CD4-positive, alpha-beta memory T cell (primary cell): Measurements from ENCODE around the gene HBZ. TPM values are rescaled to one million over a fixed set of nuclear protein-coding genes. Genes with fewer than 3 reads are reported as not detected.
"Not testable (repeated sequence)": the region's sequence is repeated elsewhere in the genome, so short reads cannot be mapped to it uniquely, and the experiment has no call there.

ENCODE experiments used
- CTCF ChIA-PET: fragments of 350-600 bp; sonication (Branson Sonifier 250); formaldehyde crosslinking; loops from one replicate; lab custom pipeline; 2021; ENCODE audit warnings: inconsistent platforms; ENCODE audit not compliant: partially characterized antibody; lab: Charles Lee
- POLR2A ChIA-PET: fragments of 350-600 bp; sonication (Branson Sonifier 250); formaldehyde crosslinking; loops from one replicate; lab custom pipeline; 2021; ENCODE audit not compliant: partially characterized antibody; lab: Charles Lee
- DNase-seq, 5 donors: peaks; one replicate each; pipeline versions ENCODE4 v3.0.0 to v3.0.0-alpha.2; 2020 to 2022; ENCODE audit warnings: mixed read lengths in 1 of 5
- H3K27ac ChIP-seq: one replicate; pipeline ENCODE4 v1.7.0; 2013; ENCODE audit warnings: low read depth, low read length
- H3K27me3 ChIP-seq: 2 replicates; pipeline ENCODE4 v1.7.0; 2013; ENCODE audit warnings: mild to moderate bottlenecking, low read length, moderate library complexity; ENCODE audit not compliant: insufficient read depth
- H3K36me3 ChIP-seq: 2 replicates; pipeline ENCODE4 v1.7.0; 2013; ENCODE audit warnings: mild to moderate bottlenecking, low read length, moderate library complexity; ENCODE audit not compliant: insufficient read depth
- H3K4me1 ChIP-seq: 2 replicates; pipeline ENCODE4 v1.7.0; 2013; ENCODE audit warnings: mild to moderate bottlenecking, low read length, moderate library complexity; ENCODE audit not compliant: insufficient read depth
- H3K4me3 ChIP-seq, 2 donors: one replicate each; pipeline ENCODE4 v1.7.0; 2013; ENCODE audit warnings: low read length in 2 of 2, mild to moderate bottlenecking in 1 of 2
- H3K9me3 ChIP-seq, 2 donors: one replicate each; pipeline ENCODE4 v1.7.0; 2013; ENCODE audit warnings: low read length in 2 of 2, control low read depth in 1 of 2; ENCODE audit not compliant: control insufficient read depth in 1 of 2
- H3K27ac Mint-ChIP-seq, 7 donors: one replicate each; pipeline ENCODE4 v1.8.0; 2020 to 2021; ENCODE audit warnings: mixed read lengths in 7 of 7, mild to moderate bottlenecking in 6 of 7, inconsistent platforms in 3 of 7, moderate library complexity in 3 of 7
- H3K27me3 Mint-ChIP-seq, 2 donors: one replicate each; pipeline ENCODE4 v1.8.0; 2020 to 2021; ENCODE audit warnings: mixed read lengths in 2 of 2
- H3K36me3 Mint-ChIP-seq, 2 donors: one replicate each; pipeline ENCODE4 v1.8.0; 2020 to 2021; ENCODE audit warnings: mixed read lengths in 2 of 2, inconsistent platforms in 1 of 2, mild to moderate bottlenecking in 1 of 2
- H3K4me1 Mint-ChIP-seq, 4 donors: one replicate each; pipeline ENCODE4 v1.8.0; 2020 to 2021; ENCODE audit warnings: mixed read lengths in 4 of 4, mild to moderate bottlenecking in 1 of 4
- H3K4me3 Mint-ChIP-seq, 8 donors: one replicate each; pipeline ENCODE4 v1.8.0; 2020 to 2021; ENCODE audit warnings: mixed read lengths in 8 of 8, mild to moderate bottlenecking in 7 of 8, moderate library complexity in 6 of 8, inconsistent platforms in 3 of 8
- H3K9me3 Mint-ChIP-seq, 8 donors: one replicate each; pipeline ENCODE4 v1.8.0; 2020 to 2021; ENCODE audit warnings: mixed read lengths in 8 of 8, mild to moderate bottlenecking in 5 of 8, inconsistent platforms in 3 of 8, moderate library complexity in 1 of 8
- intact Hi-C: fragments of 100-400 bp; cut with micrococcal nuclease; formaldehyde crosslinking; loops from one replicate; pipeline ENCODE4 v1.15.1; 2023
- polyA plus RNA-seq, 2 donors: library from polyadenylated mRNA; unstranded; fragments of 300-500 nt; fragmentation: Illumina TruSeq; gene quantifications; one replicate each; pipeline ENCODE4 v1.2.3, GENCODE V29; 2021
- total RNA-seq, 2 experiments: library from RNA; stranded (reverse); gene quantifications; one replicate each; pipeline ENCODE4 v1.2.3, GENCODE V29; 2021

HBZ gene
- total and polyA plus RNA-seq, 4 experiments from 2014 or later = not detected

DNA sequence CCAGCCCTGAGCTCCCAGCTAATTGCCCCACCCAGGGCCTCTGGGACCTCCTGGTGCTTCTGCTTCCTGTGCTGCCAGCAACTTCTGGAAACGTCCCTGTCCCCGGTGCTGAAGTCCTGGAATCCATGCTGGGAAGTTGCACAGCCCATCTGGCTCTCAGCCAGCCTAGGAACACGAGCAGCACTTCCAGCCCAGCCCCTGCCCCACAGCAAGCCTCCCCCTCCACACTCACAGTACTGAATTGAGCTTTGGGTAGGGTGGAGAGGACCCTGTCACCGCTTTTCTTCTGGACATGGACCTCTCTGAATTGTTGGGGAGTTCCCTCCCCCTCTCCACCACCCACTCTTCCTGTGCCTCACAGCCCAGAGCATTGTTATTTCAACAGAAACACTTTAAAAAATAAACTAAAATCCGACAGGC lies 17.7 kb downstream of the HBZ start:
- H3K4me3 Mint-ChIP-seq, POLR2A ChIA-PET, CTCF ChIA-PET, intact Hi-C loops, H3K36me3 ChIP-seq, H3K36me3 Mint-ChIP-seq, H3K27ac ChIP-seq, DNase-seq, H3K4me3 ChIP-seq, H3K27ac Mint-ChIP-seq, H3K9me3 ChIP-seq, H3K9me3 Mint-ChIP-seq: not testable (repeated sequence)
- Mint-ChIP-seq H3K27me3 (peaks cover 46 to 47% of the 10 kb centered on the region in 2 donors), H3K4me1 (peaks cover 4 to 24% (median 13%) of the 10 kb centered on the region in 4 donors)
- peaks cover 34% of the 10 kb centered on the region for H3K27me3 ChIP-seq
- peaks cover 20% of the 10 kb centered on the region for H3K4me1 ChIP-seq

DNA sequence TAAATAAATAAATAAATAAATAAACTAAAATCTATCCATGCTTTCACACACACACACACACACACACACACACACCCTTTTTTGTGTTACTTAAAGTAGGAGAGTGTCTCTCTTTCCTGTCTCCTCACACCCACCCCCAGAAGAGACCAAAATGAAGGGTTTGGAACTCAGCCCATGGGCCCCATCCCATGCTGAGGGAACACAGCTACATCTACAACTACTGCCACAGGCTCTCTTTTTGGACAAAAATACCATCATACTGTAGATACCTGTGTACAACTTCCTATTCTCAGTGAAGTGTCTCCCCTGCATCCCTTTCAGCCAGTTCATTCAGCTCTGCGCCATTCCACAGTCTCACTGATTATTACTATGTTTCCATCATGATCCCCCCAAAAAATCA lies 18.3 kb downstream of the HBZ start:
- Mint-ChIP-seq H3K4me3 (peak overlapping the region in 1 of 8 donors; percentile 1), H3K27ac (peak overlapping the region in 1 of 7 donors; percentile 32), H3K9me3 (peaks cover 0 to 1% (median 0%) of the 10 kb centered on the region in 8 donors), H3K27me3 (peaks cover 49 to 50% of the 10 kb centered on the region in 2 donors), H3K36me3 (no peaks in the 10 kb centered on the region), H3K4me1 (peaks cover 5 to 24% (median 12%) of the 10 kb centered on the region in 4 donors)
- Histone ChIP-seq H3K4me1 (peaks cover 13% of the 10 kb centered on the region), H3K9me3 (no peaks in the 10 kb centered on the region), H3K27ac (no peak overlapping the region), H3K27me3 (peaks cover 34% of the 10 kb centered on the region), H3K36me3 (no peaks in the 10 kb centered on the region), H3K4me3 (no peak overlapping the region)
- CTCF ChIA-PET = no interaction called here
- POLR2A ChIA-PET = no interaction called here
- DNase-seq = no peak
- intact Hi-C loops = no loop called here

DNA sequence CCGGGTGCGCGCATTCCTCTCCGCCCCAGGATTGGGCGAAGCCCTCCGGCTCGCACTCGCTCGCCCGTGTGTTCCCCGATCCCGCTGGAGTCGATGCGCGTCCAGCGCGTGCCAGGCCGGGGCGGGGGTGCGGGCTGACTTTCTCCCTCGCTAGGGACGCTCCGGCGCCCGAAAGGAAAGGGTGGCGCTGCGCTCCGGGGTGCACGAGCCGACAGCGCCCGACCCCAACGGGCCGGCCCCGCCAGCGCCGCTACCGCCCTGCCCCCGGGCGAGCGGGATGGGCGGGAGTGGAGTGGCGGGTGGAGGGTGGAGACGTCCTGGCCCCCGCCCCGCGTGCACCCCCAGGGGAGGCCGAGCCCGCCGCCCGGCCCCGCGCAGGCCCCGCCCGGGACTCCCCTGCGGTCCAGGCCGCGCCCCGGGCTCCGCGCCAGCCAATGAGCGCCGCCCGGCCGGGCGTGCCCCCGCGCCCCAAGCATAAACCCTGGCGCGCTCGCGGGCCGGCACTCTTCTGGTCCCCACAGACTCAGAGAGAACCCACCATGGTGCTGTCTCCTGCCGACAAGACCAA lies 20.0 kb downstream of the HBZ start, which contains the start of gene HBA2:
Gene HBA2, plus strand, starts transcription at position 503 of the 568 bp plus-strand sequence. Its CDS starts 37 bp downstream, at position 540.
- DNase-seq, H3K27ac ChIP-seq, POLR2A ChIA-PET, intact Hi-C loops, H3K9me3 Mint-ChIP-seq, H3K36me3 ChIP-seq, H3K9me3 ChIP-seq, CTCF ChIA-PET, H3K4me3 ChIP-seq, H3K27ac Mint-ChIP-seq, H3K36me3 Mint-ChIP-seq, H3K4me1 ChIP-seq: not testable (repeated sequence)
- H3K4me1 Mint-ChIP-seq = peaks cover 4 to 27% (median 10%) of the 10 kb centered on the region in 4 donors
- H3K4me3 Mint-ChIP-seq = peak within 1 kb of the TSS in 6 of 8 donors; percentile 8 to 61 (median 44)
- peaks cover 42% of the 10 kb centered on the region in 2 donors for H3K27me3 Mint-ChIP-seq
- H3K27me3 ChIP-seq = peaks cover 26% of the 10 kb centered on the region

DNA sequence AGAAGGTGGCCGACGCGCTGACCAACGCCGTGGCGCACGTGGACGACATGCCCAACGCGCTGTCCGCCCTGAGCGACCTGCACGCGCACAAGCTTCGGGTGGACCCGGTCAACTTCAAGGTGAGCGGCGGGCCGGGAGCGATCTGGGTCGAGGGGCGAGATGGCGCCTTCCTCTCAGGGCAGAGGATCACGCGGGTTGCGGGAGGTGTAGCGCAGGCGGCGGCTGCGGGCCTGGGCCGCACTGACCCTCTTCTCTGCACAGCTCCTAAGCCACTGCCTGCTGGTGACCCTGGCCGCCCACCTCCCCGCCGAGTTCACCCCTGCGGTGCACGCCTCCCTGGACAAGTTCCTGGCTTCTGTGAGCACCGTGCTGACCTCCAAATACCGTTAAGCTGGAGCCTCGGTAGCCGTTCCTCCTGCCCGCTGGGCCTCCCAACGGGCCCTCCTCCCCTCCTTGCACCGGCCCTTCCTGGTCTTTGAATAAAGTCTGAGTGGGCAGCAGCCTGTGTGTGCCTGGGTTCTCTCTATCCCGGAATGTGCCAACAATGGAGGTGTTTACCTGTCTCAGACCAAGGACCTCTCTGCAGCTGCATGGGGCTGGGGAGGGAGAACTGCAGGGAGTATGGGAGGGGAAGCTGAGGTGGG lies 20.9 kb downstream of the HBZ start:
- CTCF ChIA-PET, H3K4me1 ChIP-seq, H3K36me3 ChIP-seq, H3K9me3 ChIP-seq, H3K27ac ChIP-seq, H3K36me3 Mint-ChIP-seq, DNase-seq, intact Hi-C loops, H3K4me3 ChIP-seq, H3K9me3 Mint-ChIP-seq, POLR2A ChIA-PET, H3K27ac Mint-ChIP-seq: not testable (repeated sequence)
- Mint-ChIP-seq H3K4me1 (peaks cover 4 to 32% (median 15%) of the 10 kb centered on the region in 4 donors), H3K4me3 (peak overlapping the region in 4 of 8 donors; percentile 24 to 61 (median 44)), H3K27me3 (peaks cover 41 to 48% of the 10 kb centered on the region in 2 donors)
- H3K27me3 ChIP-seq = peaks cover 26% of the 10 kb centered on the region

DNA sequence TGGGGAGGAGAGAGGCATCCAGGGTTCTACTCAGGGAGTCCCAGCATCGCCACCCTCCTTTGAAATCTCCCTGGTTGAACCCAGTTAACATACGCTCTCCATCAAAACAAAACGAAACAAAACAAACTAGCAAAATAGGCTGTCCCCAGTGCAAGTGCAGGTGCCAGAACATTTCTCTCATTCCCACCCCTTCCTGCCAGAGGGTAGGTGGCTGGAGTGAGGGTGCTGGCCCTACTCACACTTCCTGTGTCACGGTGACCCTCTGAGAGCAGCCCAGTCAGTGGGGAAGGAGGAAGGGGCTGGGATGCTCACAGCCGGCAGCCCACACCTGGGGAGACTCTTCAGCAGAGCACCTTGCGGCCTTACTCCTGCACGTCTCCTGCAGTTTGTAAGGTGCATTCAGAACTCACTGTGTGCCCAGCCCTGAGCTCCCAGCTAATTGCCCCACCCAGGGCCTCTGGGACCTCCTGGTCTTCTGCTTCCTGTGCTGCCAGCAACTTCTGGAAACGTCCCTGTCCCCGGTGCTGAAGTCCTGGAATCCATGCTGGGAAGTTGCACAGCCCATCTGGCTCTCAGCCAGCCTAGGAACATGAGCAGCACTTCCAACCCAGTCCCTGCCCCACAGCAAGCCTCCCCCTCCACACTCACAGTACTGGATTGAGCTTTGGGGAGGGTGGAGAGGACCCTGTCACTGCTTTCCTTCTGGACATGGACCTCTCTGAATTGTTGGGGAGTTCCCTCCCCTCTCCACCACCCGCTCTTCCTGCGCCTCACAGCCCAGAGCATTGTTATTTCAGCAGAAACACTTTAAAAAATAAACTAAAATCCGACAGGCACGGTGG lies 21.7 kb downstream of the HBZ start:
- DNase-seq, H3K9me3 ChIP-seq, POLR2A ChIA-PET, H3K36me3 ChIP-seq, H3K9me3 Mint-ChIP-seq, H3K36me3 Mint-ChIP-seq, intact Hi-C loops, H3K27ac ChIP-seq, H3K4me3 ChIP-seq, H3K4me1 ChIP-seq, H3K27ac Mint-ChIP-seq, CTCF ChIA-PET: not testable (repeated sequence)
- Mint-ChIP-seq H3K4me3 (peak overlapping the region in 4 of 8 donors; percentile 7 to 64 (median 54)), H3K27me3 (peaks cover 38 to 44% of the 10 kb centered on the region in 2 donors), H3K4me1 (peaks cover 4 to 27% (median 15%) of the 10 kb centered on the region in 4 donors)
- H3K27me3 ChIP-seq = peaks cover 26% of the 10 kb centered on the region

GRCh38 chr16:175011-175949 lies 22.8 kb downstream of the HBZ start:
- Histone ChIP-seq H3K4me3 (no peak overlapping the region), H3K4me1 (peaks cover 7% of the 10 kb centered on the region), H3K9me3 (no peaks in the 10 kb centered on the region), H3K27ac (no peak overlapping the region), H3K27me3 (peaks cover 35% of the 10 kb centered on the region), H3K36me3 (no peaks in the 10 kb centered on the region)
- CTCF ChIA-PET = interaction anchor here (1.4 kb wide), 1 partner anchor 68 kb away, joined by 4 read pairs; no protein-coding TSS in a partner anchor
- Mint-ChIP-seq H3K4me3 (peak overlapping the region in 6 of 8 donors; percentile 17 to 70 (median 46)), H3K36me3 (no peaks in the 10 kb centered on the region), H3K4me1 (peaks cover 5 to 31% (median 18%) of the 10 kb centered on the region in 4 donors), H3K9me3 (peaks cover 0 to 1% (median 0%) of the 10 kb centered on the region in 8 donors), H3K27me3 (peaks cover 37 to 42% of the 10 kb centered on the region in 2 donors), H3K27ac (peak overlapping the region in 1 of 7 donors; percentile 57)
- POLR2A ChIA-PET = no interaction called here
- DNase-seq = no peak
- intact Hi-C loops = no loop called here
